ENCODE results near the gene CNPY4.

- TF ChIP-seq, protein P1, sequence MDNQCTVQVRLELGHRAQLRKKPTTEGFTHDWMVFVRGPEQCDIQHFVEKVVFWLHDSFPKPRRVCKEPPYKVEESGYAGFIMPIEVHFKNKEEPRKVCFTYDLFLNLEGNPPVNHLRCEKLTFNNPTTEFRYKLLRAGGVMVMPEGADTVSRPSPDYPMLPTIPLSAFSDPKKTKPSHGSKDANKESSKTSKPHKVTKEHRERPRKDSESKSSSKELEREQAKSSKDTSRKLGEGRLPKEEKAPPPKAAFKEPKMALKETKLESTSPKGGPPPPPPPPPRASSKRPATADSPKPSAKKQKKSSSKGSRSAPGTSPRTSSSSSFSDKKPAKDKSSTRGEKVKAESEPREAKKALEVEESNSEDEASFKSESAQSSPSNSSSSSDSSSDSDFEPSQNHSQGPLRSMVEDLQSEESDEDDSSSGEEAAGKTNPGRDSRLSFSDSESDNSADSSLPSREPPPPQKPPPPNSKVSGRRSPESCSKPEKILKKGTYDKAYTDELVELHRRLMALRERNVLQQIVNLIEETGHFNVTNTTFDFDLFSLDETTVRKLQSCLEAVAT (IDR thresholded peaks at IDR 0.05) = no peak
- TF ChIP-seq SP1 (IDR thresholded peaks at IDR 0.05; ENCODE audit: low read depth, low read length) = no peak
- no peak for TF ChIP-seq HDAC6 (IDR thresholded peaks at IDR 0.05; ENCODE audit: unreplicated experiment)
- TF ChIP-seq, protein P2, sequence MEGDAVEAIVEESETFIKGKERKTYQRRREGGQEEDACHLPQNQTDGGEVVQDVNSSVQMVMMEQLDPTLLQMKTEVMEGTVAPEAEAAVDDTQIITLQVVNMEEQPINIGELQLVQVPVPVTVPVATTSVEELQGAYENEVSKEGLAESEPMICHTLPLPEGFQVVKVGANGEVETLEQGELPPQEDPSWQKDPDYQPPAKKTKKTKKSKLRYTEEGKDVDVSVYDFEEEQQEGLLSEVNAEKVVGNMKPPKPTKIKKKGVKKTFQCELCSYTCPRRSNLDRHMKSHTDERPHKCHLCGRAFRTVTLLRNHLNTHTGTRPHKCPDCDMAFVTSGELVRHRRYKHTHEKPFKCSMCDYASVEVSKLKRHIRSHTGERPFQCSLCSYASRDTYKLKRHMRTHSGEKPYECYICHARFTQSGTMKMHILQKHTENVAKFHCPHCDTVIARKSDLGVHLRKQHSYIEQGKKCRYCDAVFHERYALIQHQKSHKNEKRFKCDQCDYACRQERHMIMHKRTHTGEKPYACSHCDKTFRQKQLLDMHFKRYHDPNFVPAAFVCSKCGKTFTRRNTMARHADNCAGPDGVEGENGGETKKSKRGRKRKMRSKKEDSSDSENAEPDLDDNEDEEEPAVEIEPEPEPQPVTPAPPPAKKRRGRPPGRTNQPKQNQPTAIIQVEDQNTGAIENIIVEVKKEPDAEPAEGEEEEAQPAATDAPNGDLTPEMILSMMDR (IDR thresholded peaks at IDR 0.05 in 2 of 3, conservative IDR thresholded peaks at IDR 0.05 in 1 of 3; ENCODE audit: control insufficient read depth in 2 of 3, extremely low read depth in 1 of 3, insufficient read depth in 1 of 3, low read depth in 3 of 3, low read length in 3 of 3) = no peak
- TF ChIP-seq NBN (IDR thresholded peaks at IDR 0.05) = no peak
- no peak for TF ChIP-seq CHD1 (IDR thresholded peaks at IDR 0.05; ENCODE audit: low read depth, low read length)
- no peak for TF ChIP-seq POLR2AphosphoS2 (IDR thresholded peaks at IDR 0.05; ENCODE audit: low read depth, low read length)
- TF ChIP-seq KDM1A (IDR thresholded peaks at IDR 0.05; ENCODE audit: borderline replicate concordance) = no peak
- TF ChIP-seq RAD21 (IDR thresholded peaks at IDR 0.05; ENCODE audit: insufficient read depth, low read depth, low read length) = no peak
- no peak for TF ChIP-seq CEBPB (IDR thresholded peaks at IDR 0.05; ENCODE audit: borderline replicate concordance in 1 of 2, low read depth in 2 of 2, low read length in 2 of 2)
- no peak for TF ChIP-seq CHD4 (IDR thresholded peaks at IDR 0.05)
Observed at GRCh38 chr7:100122067-100122466, 2.6 kb downstream of the CNPY4 start.

Data from GM12878 (cell line).